ENCODE results near the gene FOS. TPM values are rescaled to one million over a fixed set of nuclear protein-coding genes. Genes with fewer than 3 reads are reported as not detected.

FOS gene
- total and polyA plus RNA-seq, 2 of the 4 experiments (the other 2 are of a cell fraction): 53.6 to 171 TPM

DNA sequence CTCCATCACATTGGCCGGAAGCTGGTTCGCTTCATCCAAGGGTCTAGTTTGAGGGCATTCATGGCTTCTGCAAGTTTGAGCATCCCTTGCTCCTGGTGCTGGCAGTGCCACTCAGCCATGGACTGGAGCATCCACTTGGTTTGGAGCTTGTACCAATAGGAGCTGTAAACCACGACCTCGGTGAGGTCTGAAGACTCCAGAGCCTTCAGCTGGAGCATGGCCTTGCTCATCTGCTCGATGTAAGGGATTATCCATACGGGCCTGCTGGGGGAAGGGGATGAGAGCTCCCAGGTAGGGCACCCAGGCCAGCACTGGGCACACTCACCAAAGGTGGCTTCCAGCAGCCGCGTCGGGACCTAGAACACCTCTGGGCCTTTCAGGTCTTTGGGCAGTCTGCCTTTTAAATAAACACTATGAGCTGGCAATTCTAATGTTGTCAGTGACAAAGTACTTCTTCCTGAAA lies 13.5 kb downstream of the FOS start:
- no peaks in the 10 kb centered on the region for H3K36me3 ChIP-seq (ENCODE audit: control insufficient read depth, insufficient read depth, low read length)
- no peak overlapping the region for H2AFZ ChIP-seq (replicated peaks; ENCODE audit: low read length, poor library complexity)
- DNase-seq (no peak), ATAC-seq (ENCODE audit: low read depth) (no peak)
- ChIA-PET POLR2A (ENCODE audit: unreplicated experiment) (no interaction called here), CTCF (interaction anchor here (1.3 kb wide), 1 partner anchor 150 kb away, joined by 6 read pairs; no protein-coding TSS in a partner anchor)
- no peak overlapping the region for H3K23ac ChIP-seq (ENCODE audit: low read depth, low read length)
- H3K9me3 ChIP-seq (ENCODE audit: control insufficient read depth, insufficient read depth, low read length): no peaks in the 10 kb centered on the region
- no peak overlapping the region for H2BK120ac ChIP-seq (ENCODE audit: low read depth, low read length)
- no peak overlapping the region for H3K4me2 ChIP-seq (ENCODE audit: low read depth, low read length)
- H2BK15ac ChIP-seq (ENCODE audit: low read depth, low read length): no peak overlapping the region
- no peak overlapping the region for H2BK20ac ChIP-seq (ENCODE audit: low read depth, low read length)
- H3K4me3 ChIP-seq (ENCODE audit: insufficient read depth, low read depth, low read length): no peak overlapping the region
- H3K27me3 ChIP-seq (ENCODE audit: control insufficient read depth, insufficient read depth, low read length): peaks cover 3% of the 10 kb centered on the region; the same call in 1 of the 2 replicates
- H3K27ac ChIP-seq (ENCODE audit: insufficient read depth, low read length): no peak overlapping the region
- H4K8ac ChIP-seq (ENCODE audit: low read depth in 2 of 2, low read length in 2 of 2): no peak overlapping the region
- no peak overlapping the region for H3K14ac ChIP-seq (replicated peaks; ENCODE audit: low read depth, low read length)
- intact Hi-C loops (cut with micrococcal nuclease) (loop anchor here (10.0 kb wide), 1 partner anchor 347 kb away; no protein-coding TSS in a partner anchor), dilution Hi-C loops (cut with HindIII; ENCODE audit: low sequenced_read_pairs, unreplicated experiment) (no loop called here), in situ Hi-C loops (cut with MboI; ENCODE audit: low sequenced_read_pairs) (loop anchor here (25.0 kb wide), 1 partner anchor 1745 kb away; the partner anchor contains the start of gene IRF2BPL)
- TF ChIP-seq MXI1 (IDR thresholded peaks at IDR 0.05; ENCODE audit: borderline replicate concordance, low read depth, low read length) (no peak), CHD1 (IDR thresholded peaks at IDR 0.05; ENCODE audit: low read depth, low read length) (no peak), RCOR1 (IDR thresholded peaks at IDR 0.05; ENCODE audit: insufficient replicate concordance, low read length) (no peak), SMC3 (IDR thresholded peaks at IDR 0.05; ENCODE audit: low read depth, low read length) (no peak), BHLHE40 (IDR thresholded peaks at IDR 0.05; ENCODE audit: low read depth, low read length) (no peak), FOS (IDR thresholded peaks at IDR 0.05; ENCODE audit: low read depth, low read length) (no peak), MAFK (IDR thresholded peaks at IDR 0.05; ENCODE audit: low read depth, low read length) (no peak), MAZ (IDR thresholded peaks at IDR 0.05; ENCODE audit: borderline replicate concordance, low read depth, low read length) (no peak), RFX5 (IDR thresholded peaks at IDR 0.05; ENCODE audit: low read depth, low read length) (no peak), CEBPB (IDR thresholded peaks at IDR 0.05; ENCODE audit: low read depth, low read length) (no peak), POLR2A (IDR thresholded peaks at IDR 0.05; ENCODE audit: low read depth, low read length) (no peak), NFE2L2 (IDR thresholded peaks at IDR 0.05; ENCODE audit: low read depth, low read length) (no peak), RAD21 (IDR thresholded peaks at IDR 0.05; ENCODE audit: low read length) (no peak)
- TF ChIP-seq, protein P1, sequence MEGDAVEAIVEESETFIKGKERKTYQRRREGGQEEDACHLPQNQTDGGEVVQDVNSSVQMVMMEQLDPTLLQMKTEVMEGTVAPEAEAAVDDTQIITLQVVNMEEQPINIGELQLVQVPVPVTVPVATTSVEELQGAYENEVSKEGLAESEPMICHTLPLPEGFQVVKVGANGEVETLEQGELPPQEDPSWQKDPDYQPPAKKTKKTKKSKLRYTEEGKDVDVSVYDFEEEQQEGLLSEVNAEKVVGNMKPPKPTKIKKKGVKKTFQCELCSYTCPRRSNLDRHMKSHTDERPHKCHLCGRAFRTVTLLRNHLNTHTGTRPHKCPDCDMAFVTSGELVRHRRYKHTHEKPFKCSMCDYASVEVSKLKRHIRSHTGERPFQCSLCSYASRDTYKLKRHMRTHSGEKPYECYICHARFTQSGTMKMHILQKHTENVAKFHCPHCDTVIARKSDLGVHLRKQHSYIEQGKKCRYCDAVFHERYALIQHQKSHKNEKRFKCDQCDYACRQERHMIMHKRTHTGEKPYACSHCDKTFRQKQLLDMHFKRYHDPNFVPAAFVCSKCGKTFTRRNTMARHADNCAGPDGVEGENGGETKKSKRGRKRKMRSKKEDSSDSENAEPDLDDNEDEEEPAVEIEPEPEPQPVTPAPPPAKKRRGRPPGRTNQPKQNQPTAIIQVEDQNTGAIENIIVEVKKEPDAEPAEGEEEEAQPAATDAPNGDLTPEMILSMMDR (conservative IDR thresholded peaks at IDR 0.05; ENCODE audit: low read depth, low read length): no peak
- TF ChIP-seq, protein P2, sequence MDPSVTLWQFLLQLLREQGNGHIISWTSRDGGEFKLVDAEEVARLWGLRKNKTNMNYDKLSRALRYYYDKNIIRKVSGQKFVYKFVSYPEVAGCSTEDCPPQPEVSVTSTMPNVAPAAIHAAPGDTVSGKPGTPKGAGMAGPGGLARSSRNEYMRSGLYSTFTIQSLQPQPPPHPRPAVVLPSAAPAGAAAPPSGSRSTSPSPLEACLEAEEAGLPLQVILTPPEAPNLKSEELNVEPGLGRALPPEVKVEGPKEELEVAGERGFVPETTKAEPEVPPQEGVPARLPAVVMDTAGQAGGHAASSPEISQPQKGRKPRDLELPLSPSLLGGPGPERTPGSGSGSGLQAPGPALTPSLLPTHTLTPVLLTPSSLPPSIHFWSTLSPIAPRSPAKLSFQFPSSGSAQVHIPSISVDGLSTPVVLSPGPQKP (IDR thresholded peaks at IDR 0.05; ENCODE audit: borderline replicate concordance, low read depth, low read length): no peak
- TF ChIP-seq, protein P3, sequence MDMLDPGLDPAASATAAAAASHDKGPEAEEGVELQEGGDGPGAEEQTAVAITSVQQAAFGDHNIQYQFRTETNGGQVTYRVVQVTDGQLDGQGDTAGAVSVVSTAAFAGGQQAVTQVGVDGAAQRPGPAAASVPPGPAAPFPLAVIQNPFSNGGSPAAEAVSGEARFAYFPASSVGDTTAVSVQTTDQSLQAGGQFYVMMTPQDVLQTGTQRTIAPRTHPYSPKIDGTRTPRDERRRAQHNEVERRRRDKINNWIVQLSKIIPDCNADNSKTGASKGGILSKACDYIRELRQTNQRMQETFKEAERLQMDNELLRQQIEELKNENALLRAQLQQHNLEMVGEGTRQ (IDR thresholded peaks at IDR 0.05; ENCODE audit: low read depth, low read length): no peak
- no peak overlapping the region for H4K5ac ChIP-seq (ENCODE audit: low read depth, low read length)
- no peak overlapping the region for H3K56ac ChIP-seq (ENCODE audit: extremely low read depth, insufficient read depth, low read length)
- H3K9ac ChIP-seq (ENCODE audit: low read depth, low read length): no peak overlapping the region
- no peak overlapping the region for H4K91ac ChIP-seq (ENCODE audit: insufficient read depth, low read depth, low read length)
- H2BK5ac ChIP-seq (ENCODE audit: low read depth, low read length, poor library complexity, severe bottlenecking): no peak overlapping the region
- no peak overlapping the region for H2AK5ac ChIP-seq (ENCODE audit: low read depth, low read length)
- no TSS peak for BruUV-seq (replicated peaks)
- H2AK9ac ChIP-seq (replicated peaks; ENCODE audit: low read depth, low read length, poor library complexity): no peak overlapping the region
- peaks cover 0 to 4% of the 10 kb centered on the region in 2 experiments; a peak in 1 of 4 replicates for H3K79me1 ChIP-seq (ENCODE audit: low read depth in 1 of 2, low read length in 2 of 2)
- H3K4me1 ChIP-seq (ENCODE audit: control insufficient read depth, insufficient read depth, low read length): peaks cover 7% of the 10 kb centered on the region
- peaks cover 11% of the 10 kb centered on the region; the same call in 1 of the 2 replicates for H3K9me1 ChIP-seq (ENCODE audit: insufficient read depth, low read length)
- no peak overlapping the region for H3K18ac ChIP-seq (ENCODE audit: low read depth, low read length)
- H3K4ac ChIP-seq (ENCODE audit: low read depth, low read length): no peak overlapping the region; the same call in 1 of the 2 replicates
- H4K20me1 ChIP-seq (ENCODE audit: insufficient read depth, low read length): 0 out of 2 replicates have a peak, but pooled peaks cover 6% of the 10 kb centered on the region
- WGBS, 2 experiments (ENCODE audit: extremely low coverage in 2 of 2, insufficient read length in 1 of 2): 80% methylated on average over 2 of the region's 9 CpGs; no CpG with 5 or more reads in 1 of the 2 experiments

Data from IMR-90 (cell line).